Karpas-422 (cell line): ENCODE data around the gene FGR. TPM values are rescaled to one million over a fixed set of nuclear protein-coding genes. Genes with fewer than 3 reads are reported as not detected.

Source experiments
- DNase-seq: peaks from one replicate; pipeline ENCODE4 v3.0.0-alpha.2; 2015
- H2AFZ ChIP-seq: fragments of 200-600 bp; sonication (generic); 2 replicates; pipeline ENCODE4 v1.6.1; 2014; ENCODE audit warnings: antibody characterized with exemption, low read length, mixed read lengths
- H3K27ac ChIP-seq: fragments of 200-600 bp; sonication (generic); 2 replicates; pipeline ENCODE4 v1.5.1; 2014; ENCODE audit warnings: mild to moderate bottlenecking, low read length, moderate library complexity
- H3K27me3 ChIP-seq: fragments of 200-600 bp; sonication (generic); 2 replicates; pipeline ENCODE4 v1.6.1; 2014; ENCODE audit warnings: low read length, mixed read lengths
- H3K36me3 ChIP-seq: fragments of 200-600 bp; sonication (generic); 2 replicates; pipeline ENCODE4 v1.6.1; 2014; ENCODE audit warnings: low read length, mixed read lengths; ENCODE audit not compliant: insufficient read depth
- H3K4me1 ChIP-seq: fragments of 200-600 bp; sonication (generic); 2 replicates; pipeline ENCODE4 v1.6.1; 2014; ENCODE audit warnings: mild to moderate bottlenecking, low read length, mixed read lengths
- H3K4me2 ChIP-seq: fragments of 200-600 bp; sonication (generic); 2 replicates; pipeline ENCODE4 v1.6.1; 2014; ENCODE audit warnings: low read length, low read depth, mild to moderate bottlenecking; ENCODE audit not compliant: poor library complexity, severe bottlenecking
- H3K4me3 ChIP-seq: fragments of 200-600 bp; sonication (generic); 2 replicates; pipeline ENCODE4 v1.5.1; 2014; ENCODE audit warnings: mild to moderate bottlenecking, antibody characterized with exemption, low read length, mixed read lengths
- H3K79me2 ChIP-seq: fragments of 200-600 bp; sonication (generic); 2 replicates; pipeline ENCODE4 v1.6.1; 2014; ENCODE audit warnings: mild to moderate bottlenecking, low read length, mixed read lengths
- H3K9ac ChIP-seq: fragments of 200-600 bp; sonication (generic); 2 replicates; pipeline ENCODE4 v1.6.0; 2014; ENCODE audit warnings: low read length
- H3K9me2 ChIP-seq: fragments of 200-600 bp; sonication (generic), shearing (Covaris generic); replicated peaks from 2 replicates; pipeline ENCODE4 v1.6.0; 2014; ENCODE audit warnings: mild to moderate bottlenecking, low read length, moderate library complexity; ENCODE audit not compliant: insufficient read depth
- H3K9me3 ChIP-seq: fragments of 300-700, 200-600 bp; sonication (generic); 2 replicates; pipeline ENCODE4 v1.6.1; 2014; ENCODE audit warnings: low read length, mixed read lengths
- H4K20me1 ChIP-seq: fragments of 200-600 bp; sonication (generic); 2 replicates; pipeline ENCODE4 v1.6.1; 2014; ENCODE audit warnings: mild to moderate bottlenecking, antibody characterized with exemption, low read length, low read depth; ENCODE audit not compliant: insufficient read depth
- total RNA-seq: library from RNA; depleted of rRNA; stranded (reverse); fragments of >200 nt; shearing (Covaris generic); gene quantifications from 2 replicates; pipeline ENCODE4 v1.2.3, GENCODE V29; 2014; ENCODE audit warnings: low replicate concordance

Gene FGR
- total RNA-seq, 1 experiment from 2014 or later = 3.0 TPM

GRCh38 chr1:27599605-27600497 is 35.1 kb downstream of the FGR start:
- Histone ChIP-seq H3K9ac (0 out of 2 replicates have a peak overlapping the region, but pooled peaks have one; percentile 4), H3K79me2 (no peaks in the 10 kb centered on the region), H3K4me1 (peaks cover 45% of the 10 kb centered on the region), H2AFZ (no peak overlapping the region), H3K36me3 (no peaks in the 10 kb centered on the region), H4K20me1 (peaks cover 51% of the 10 kb centered on the region), H3K4me3 (no peak overlapping the region), H3K4me2 (peak overlapping the region; percentile 43), H3K9me3 (no peaks in the 10 kb centered on the region), H3K9me2 (no peaks in the 10 kb centered on the region), H3K27me3 (no peaks in the 10 kb centered on the region), H3K27ac (no peak overlapping the region)
- no peak for DNase-seq

GRCh38 chr1:27598902-27599528 is 36.0 kb downstream of the FGR start:
- peaks cover 45% of the 10 kb centered on the region for H3K4me1 ChIP-seq
- DNase-seq = peak; percentile 47
- H3K36me3 ChIP-seq = no peaks in the 10 kb centered on the region
- no peak overlapping the region for H3K4me3 ChIP-seq
- no peaks in the 10 kb centered on the region for H3K9me3 ChIP-seq
- peak overlapping the region; percentile 43 for H3K4me2 ChIP-seq
- H3K9ac ChIP-seq = no peak overlapping the region
- no peak overlapping the region for H2AFZ ChIP-seq
- no peak overlapping the region for H3K27ac ChIP-seq
- H3K27me3 ChIP-seq = no peaks in the 10 kb centered on the region
- H4K20me1 ChIP-seq = peaks cover 58% of the 10 kb centered on the region
- no peaks in the 10 kb centered on the region for H3K79me2 ChIP-seq
- no peaks in the 10 kb centered on the region for H3K9me2 ChIP-seq

DNA sequence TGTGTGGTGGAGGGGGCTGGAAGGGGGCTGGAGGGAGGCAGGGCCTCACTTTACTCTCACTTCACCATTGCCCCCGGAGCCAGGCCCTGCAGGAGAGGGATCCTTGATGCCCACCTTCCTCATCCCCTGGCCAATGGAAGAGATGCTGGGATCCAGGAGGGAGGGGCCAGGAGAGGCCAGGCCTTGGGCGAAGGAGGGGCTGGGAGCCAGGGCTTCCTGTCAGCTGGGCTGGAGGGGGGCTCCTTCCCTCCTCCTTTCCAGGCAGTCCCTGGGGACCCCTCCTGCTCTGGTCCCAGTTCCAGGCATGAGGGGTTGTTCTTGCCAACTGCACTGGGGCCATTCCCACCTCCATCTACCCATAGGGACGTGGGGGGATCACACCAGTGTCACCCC is 36.7 kb downstream of the FGR start:
- Histone ChIP-seq H3K9me2 (no peaks in the 10 kb centered on the region), H4K20me1 (peaks cover 58% of the 10 kb centered on the region), H3K9ac (no peak overlapping the region), H3K36me3 (no peaks in the 10 kb centered on the region), H3K4me3 (no peak overlapping the region), H2AFZ (no peak overlapping the region), H3K4me1 (peaks cover 43% of the 10 kb centered on the region), H3K9me3 (no peaks in the 10 kb centered on the region), H3K4me2 (no peak overlapping the region), H3K79me2 (no peaks in the 10 kb centered on the region), H3K27me3 (no peaks in the 10 kb centered on the region), H3K27ac (no peak overlapping the region)
- no peak for DNase-seq

GRCh38 chr1:27597516-27598294 is 37.3 kb downstream of the FGR start:
- Histone ChIP-seq H4K20me1 (peaks cover 56% of the 10 kb centered on the region), H3K9ac (no peak overlapping the region), H3K27ac (no peak overlapping the region), H3K9me3 (no peaks in the 10 kb centered on the region), H3K4me3 (no peak overlapping the region), H3K79me2 (no peaks in the 10 kb centered on the region), H3K9me2 (no peaks in the 10 kb centered on the region), H3K4me2 (no peak overlapping the region), H3K27me3 (no peaks in the 10 kb centered on the region), H3K36me3 (no peaks in the 10 kb centered on the region), H3K4me1 (peaks cover 39% of the 10 kb centered on the region), H2AFZ (no peak overlapping the region)
- DNase-seq = no peak

GRCh38 chr1:27596986-27597385 is 38.0 kb downstream of the FGR start:
- H3K9me3 ChIP-seq = no peaks in the 10 kb centered on the region
- H4K20me1 ChIP-seq = peaks cover 49% of the 10 kb centered on the region
- H3K27ac ChIP-seq = no peak overlapping the region
- H3K4me3 ChIP-seq = no peak overlapping the region
- H3K9me2 ChIP-seq = no peaks in the 10 kb centered on the region
- no peaks in the 10 kb centered on the region for H3K27me3 ChIP-seq
- no peak overlapping the region for H2AFZ ChIP-seq
- no peak for DNase-seq
- no peak overlapping the region for H3K9ac ChIP-seq
- no peaks in the 10 kb centered on the region for H3K36me3 ChIP-seq
- H3K4me2 ChIP-seq = no peak overlapping the region
- peaks cover 32% of the 10 kb centered on the region for H3K4me1 ChIP-seq
- no peaks in the 10 kb centered on the region for H3K79me2 ChIP-seq

DNA sequence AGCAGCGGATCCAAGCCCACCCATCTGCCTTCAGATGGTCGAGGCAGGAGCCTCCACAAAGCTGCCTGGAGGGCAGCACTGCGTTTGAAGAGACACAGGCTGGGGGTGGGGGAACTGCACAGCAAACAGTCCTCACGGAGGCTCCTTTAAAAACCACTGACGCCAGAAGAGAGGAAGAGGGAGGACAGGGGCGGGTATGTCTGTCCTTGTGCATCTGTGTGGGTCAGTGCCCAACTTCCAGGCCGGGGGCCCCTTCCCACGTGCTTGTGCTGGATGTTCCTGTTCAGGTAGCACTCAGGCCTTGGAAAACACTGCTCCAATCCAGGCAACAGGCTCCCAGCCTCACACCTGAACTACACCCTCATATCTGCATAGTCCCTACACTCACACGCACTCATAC is 38.7 kb downstream of the FGR start:
- Histone ChIP-seq H3K4me3 (no peak overlapping the region), H3K36me3 (no peaks in the 10 kb centered on the region), H3K9ac (no peak overlapping the region), H3K9me2 (no peaks in the 10 kb centered on the region), H3K79me2 (no peaks in the 10 kb centered on the region), H3K9me3 (no peaks in the 10 kb centered on the region), H3K4me1 (peaks cover 25% of the 10 kb centered on the region), H4K20me1 (peaks cover 44% of the 10 kb centered on the region), H3K27ac (no peak overlapping the region), H3K4me2 (no peak overlapping the region), H3K27me3 (no peaks in the 10 kb centered on the region), H2AFZ (no peak overlapping the region)
- no peak for DNase-seq

DNA sequence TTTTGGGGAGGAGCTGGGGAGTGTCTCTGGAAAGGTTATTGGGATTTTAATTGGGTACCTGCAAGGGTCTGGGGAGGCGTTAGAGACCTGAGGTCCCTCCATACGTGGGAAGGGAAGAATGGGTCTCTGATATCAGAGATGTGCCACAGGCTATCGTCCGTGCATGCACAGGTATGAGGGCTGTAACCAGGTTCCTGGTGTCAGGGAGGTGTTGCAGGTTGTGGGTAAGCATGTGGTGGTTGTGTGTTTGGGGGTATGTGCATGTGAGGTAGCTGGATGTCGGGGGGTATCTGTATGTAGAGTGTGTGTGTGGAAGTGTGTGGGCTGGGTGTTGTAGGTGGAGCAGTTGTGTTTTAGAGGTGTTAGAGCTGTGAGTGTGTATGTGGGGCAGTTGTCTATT is 39.4 kb downstream of the FGR start:
- H3K9me2 ChIP-seq = no peaks in the 10 kb centered on the region
- no peak overlapping the region for H3K27ac ChIP-seq
- peaks cover 18% of the 10 kb centered on the region for H3K4me1 ChIP-seq
- no peaks in the 10 kb centered on the region for H3K36me3 ChIP-seq
- no peak overlapping the region for H3K4me3 ChIP-seq
- no peak overlapping the region for H3K9ac ChIP-seq
- no peak for DNase-seq
- no peaks in the 10 kb centered on the region for H3K9me3 ChIP-seq
- no peaks in the 10 kb centered on the region for H3K79me2 ChIP-seq
- H3K27me3 ChIP-seq = no peaks in the 10 kb centered on the region
- H4K20me1 ChIP-seq = peaks cover 43% of the 10 kb centered on the region
- H2AFZ ChIP-seq = no peak overlapping the region
- no peak overlapping the region for H3K4me2 ChIP-seq
